Mesendoderm (in vitro differentiated cells): ENCODE measurements around the gene ABCA8.

ENCODE experiments used
- DNase-seq: peaks from one replicate; pipeline ENCODE4 v3.0.0; 2013
- H2AK5ac ChIP-seq: 2 replicates; pipeline ENCODE4 v1.6.1; 2013; ENCODE audit warnings: low read length, inconsistent platforms
- H2BK120ac ChIP-seq: 2 replicates; pipeline ENCODE4 v1.6.1; 2013; ENCODE audit warnings: low read depth, mild to moderate bottlenecking, low read length, moderate library complexity, mixed read lengths
- H2BK15ac ChIP-seq: replicated peaks from 2 replicates; pipeline ENCODE4 v1.6.1; 2013; ENCODE audit warnings: low read depth, mild to moderate bottlenecking, moderate library complexity
- H2BK5ac ChIP-seq: 2 replicates; pipeline ENCODE4 v1.6.1; 2013; ENCODE audit warnings: low read length, inconsistent platforms
- H3K18ac ChIP-seq: 2 replicates; pipeline ENCODE4 v1.6.1; 2013; ENCODE audit warnings: mild to moderate bottlenecking, low read length, mixed read lengths
- H3K23ac ChIP-seq: one replicate; pipeline ENCODE4 v1.6.1; 2013; ENCODE audit warnings: low read length
- H3K27ac ChIP-seq: 2 replicates; pipeline ENCODE4 v1.5.1; 2013; ENCODE audit warnings: low read depth, mild to moderate bottlenecking, inconsistent platforms, low read length, moderate library complexity
- H3K27me3 ChIP-seq: 2 replicates; pipeline ENCODE4 v1.6.1; 2013; ENCODE audit warnings: low read length, control low read depth, mild to moderate bottlenecking, inconsistent platforms; ENCODE audit not compliant: insufficient read depth, poor library complexity
- H3K36me3 ChIP-seq: 2 replicates; pipeline ENCODE4 v1.6.1; 2013; ENCODE audit warnings: low read length, inconsistent platforms; ENCODE audit not compliant: control insufficient read depth, insufficient read depth
- H3K4ac ChIP-seq: one replicate; pipeline ENCODE4 v1.6.1; 2013; ENCODE audit warnings: low read depth, mild to moderate bottlenecking, low read length, moderate library complexity
- H3K4me1 ChIP-seq: 2 replicates; pipeline ENCODE4 v1.6.1; 2013; ENCODE audit warnings: low read depth, low read length, inconsistent platforms; ENCODE audit not compliant: control insufficient read depth
- H3K4me2 ChIP-seq: 2 replicates; pipeline ENCODE4 v1.6.1; 2013; ENCODE audit warnings: low read length
- H3K4me3 ChIP-seq: 2 replicates; pipeline ENCODE4 v1.5.1; 2013; ENCODE audit warnings: mild to moderate bottlenecking, low read length
- H3K56ac ChIP-seq: one replicate; pipeline ENCODE4 v1.6.1; 2013; ENCODE audit warnings: low read length
- H3K79me1 ChIP-seq: 2 replicates; pipeline ENCODE4 v1.6.1; 2013; ENCODE audit warnings: low read length, inconsistent platforms
- H3K79me2 ChIP-seq: 2 replicates; pipeline ENCODE4 v1.6.1; 2013; ENCODE audit warnings: mild to moderate bottlenecking, low read length; ENCODE audit not compliant: control insufficient read depth, insufficient read depth
- H3K9ac ChIP-seq: 2 replicates; pipeline ENCODE4 v1.6.1; 2013; ENCODE audit warnings: low read length, inconsistent platforms
- H4K5ac ChIP-seq: one replicate; pipeline ENCODE4 v1.6.1; 2013; ENCODE audit warnings: low read length
- H4K8ac ChIP-seq: one replicate; pipeline ENCODE4 v1.6.1; 2013; ENCODE audit warnings: low read depth, mild to moderate bottlenecking, control low read depth, low read length, moderate library complexity
- WGBS: extraction: QIAGEN DNeasy Blood & Tissue Kit; methylation state at CpG from one replicate; pipeline ENCODE4 v1.1.7; 2013; ENCODE audit warnings: low lambda C conversion rate, missing lambda C conversion rate; ENCODE audit not compliant: insufficient coverage; ENCODE audit errors: extremely low coverage; 5-methylcytosine and 5-hydroxymethylcytosine counted together

ABCA8 gene

GRCh38 chr17:68981288-68981687 lies 26.1 kb upstream of the ABCA8 start:
- Histone ChIP-seq H3K9ac (no peak overlapping the region), H3K79me1 (no peaks in the 10 kb centered on the region), H3K27me3 (no peaks in the 10 kb centered on the region), H3K79me2 (no peaks in the 10 kb centered on the region), H3K56ac (no peak overlapping the region), H3K27ac (no peak overlapping the region), H2BK120ac (no peak overlapping the region), H3K36me3 (no peaks in the 10 kb centered on the region), H3K23ac (no peak overlapping the region), H3K4me3 (no peak overlapping the region), H3K4me1 (no peaks in the 10 kb centered on the region), H2BK15ac (no peak overlapping the region), H3K4me2 (no peak overlapping the region), H4K8ac (no peak overlapping the region), H3K18ac (no peak overlapping the region), H2BK5ac (no peak overlapping the region), H3K4ac (no peak overlapping the region), H4K5ac (no peak overlapping the region), H2AK5ac (no peak overlapping the region)
- WGBS = no CpG with 5 or more reads among the region's 2 CpGs
- DNase-seq = no peak

DNA sequence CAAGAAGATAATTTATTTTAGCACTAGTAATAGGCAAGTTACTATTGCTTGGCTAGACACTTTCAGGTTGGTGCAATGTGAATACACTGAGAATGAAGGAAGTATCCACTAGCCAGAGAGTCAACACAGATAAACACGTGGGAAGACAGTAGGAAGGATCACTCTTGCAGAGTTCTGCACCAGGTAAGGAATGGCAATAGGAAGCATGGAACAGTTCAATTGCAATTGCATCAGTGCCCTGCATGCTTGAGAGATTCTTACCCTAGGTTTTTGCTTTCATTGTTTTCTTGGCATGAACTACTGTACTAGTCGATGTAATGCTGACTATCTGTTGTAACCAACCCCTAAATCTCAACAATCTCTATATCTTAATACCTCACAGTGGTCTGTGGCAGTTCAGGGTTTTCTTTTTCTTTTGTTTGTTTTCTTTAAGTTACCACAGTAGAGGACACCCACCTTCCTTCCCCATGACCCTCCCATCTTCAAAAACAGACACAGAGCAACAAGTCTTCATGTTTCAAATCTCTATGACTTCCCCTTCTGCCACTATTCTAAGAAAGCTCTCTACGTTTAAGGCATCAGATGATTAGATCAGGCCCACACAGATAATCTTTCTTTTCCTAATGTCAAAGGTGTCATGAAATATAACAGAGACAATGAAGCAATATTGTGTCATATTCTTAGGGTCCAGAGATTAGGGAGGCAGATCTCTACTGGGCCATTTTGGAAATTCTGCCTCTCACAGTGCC lies 18.1 kb upstream of the ABCA8 start:
- H3K4me3 ChIP-seq = no peak overlapping the region
- no peak overlapping the region for H2AK5ac ChIP-seq
- DNase-seq = no peak
- H3K79me1 ChIP-seq = no peaks in the 10 kb centered on the region
- H3K23ac ChIP-seq = no peak overlapping the region
- no CpG with 5 or more reads among the region's 3 CpGs for WGBS
- no peaks in the 10 kb centered on the region for H3K27me3 ChIP-seq
- H2BK15ac ChIP-seq = no peak overlapping the region
- H4K8ac ChIP-seq = no peak overlapping the region
- H4K5ac ChIP-seq = no peak overlapping the region
- H3K9ac ChIP-seq = no peak overlapping the region
- no peak overlapping the region for H3K18ac ChIP-seq
- no peak overlapping the region for H2BK120ac ChIP-seq
- H3K56ac ChIP-seq = no peak overlapping the region
- H3K27ac ChIP-seq = no peak overlapping the region
- H3K4ac ChIP-seq = no peak overlapping the region
- no peaks in the 10 kb centered on the region for H3K36me3 ChIP-seq
- no peaks in the 10 kb centered on the region for H3K79me2 ChIP-seq
- no peaks in the 10 kb centered on the region for H3K4me1 ChIP-seq
- no peak overlapping the region for H3K4me2 ChIP-seq
- no peak overlapping the region for H2BK5ac ChIP-seq

- Histone ChIP-seq H3K18ac (no peak overlapping the region), H4K5ac (no peak overlapping the region), H3K4me1 (no peaks in the 10 kb centered on the region), H2BK15ac (no peak overlapping the region), H3K56ac (no peak overlapping the region), H3K27ac (no peak overlapping the region), H3K79me2 (no peaks in the 10 kb centered on the region), H3K9ac (no peak overlapping the region), H3K4me3 (no peak overlapping the region), H3K23ac (no peak overlapping the region), H2AK5ac (no peak overlapping the region), H2BK5ac (no peak overlapping the region), H3K4ac (no peak overlapping the region), H3K4me2 (no peak overlapping the region), H3K36me3 (no peaks in the 10 kb centered on the region), H2BK120ac (no peak overlapping the region), H3K79me1 (no peaks in the 10 kb centered on the region), H3K27me3 (no peaks in the 10 kb centered on the region), H4K8ac (no peak overlapping the region)
- DNase-seq = peak; percentile 32
- no CpG with 5 or more reads among the region's 4 CpGs for WGBS
Observed at GRCh38 chr17:68972119-68972704, 17.0 kb upstream of the ABCA8 start.

- no peak overlapping the region for H2BK15ac ChIP-seq
- H3K36me3 ChIP-seq = no peaks in the 10 kb centered on the region
- no peak overlapping the region for H2BK120ac ChIP-seq
- H3K56ac ChIP-seq = no peak overlapping the region
- no peak overlapping the region for H3K4me2 ChIP-seq
- H3K18ac ChIP-seq = no peak overlapping the region
- H4K8ac ChIP-seq = no peak overlapping the region
- H3K4me3 ChIP-seq = no peak overlapping the region
- H3K23ac ChIP-seq = no peak overlapping the region
- H3K9ac ChIP-seq = no peak overlapping the region
- no peak overlapping the region for H3K27ac ChIP-seq
- H2AK5ac ChIP-seq = no peak overlapping the region
- H3K79me2 ChIP-seq = no peaks in the 10 kb centered on the region
- no peak for DNase-seq
- H3K79me1 ChIP-seq = no peaks in the 10 kb centered on the region
- no CpG with 5 or more reads among the region's 5 CpGs for WGBS
- no peaks in the 10 kb centered on the region for H3K4me1 ChIP-seq
- H4K5ac ChIP-seq = no peak overlapping the region
- no peak overlapping the region for H3K4ac ChIP-seq
- no peak overlapping the region for H2BK5ac ChIP-seq
- no peaks in the 10 kb centered on the region for H3K27me3 ChIP-seq
Observed at GRCh38 chr17:68969101-68969500, 13.9 kb upstream of the ABCA8 start.

DNA sequence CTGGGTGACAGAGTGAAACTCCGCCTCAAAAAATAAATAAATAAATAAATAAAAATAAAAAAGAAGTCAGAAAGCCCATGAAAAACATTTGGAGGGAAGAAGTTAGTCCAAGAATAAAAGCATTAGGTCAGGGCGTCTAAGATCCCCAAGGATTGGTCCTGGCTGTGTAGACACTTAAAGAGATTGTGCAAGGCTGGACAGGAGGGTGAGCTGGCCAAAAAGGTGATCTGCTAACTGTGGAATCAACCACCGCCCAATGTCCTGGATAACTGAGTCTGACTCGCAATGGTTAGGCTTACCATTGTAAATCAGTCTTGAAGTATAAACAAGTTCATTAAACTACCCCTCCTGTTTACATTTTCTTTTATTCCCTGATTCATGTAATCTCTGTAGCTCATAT lies 8.8 kb upstream of the ABCA8 start:
- Histone ChIP-seq H2AK5ac (no peak overlapping the region), H3K36me3 (no peaks in the 10 kb centered on the region), H3K23ac (no peak overlapping the region), H3K79me2 (no peaks in the 10 kb centered on the region), H3K4me2 (no peak overlapping the region), H3K9ac (no peak overlapping the region), H3K56ac (no peak overlapping the region), H3K4me3 (no peak overlapping the region), H3K79me1 (no peaks in the 10 kb centered on the region), H2BK15ac (no peak overlapping the region), H4K5ac (no peak overlapping the region), H2BK5ac (no peak overlapping the region), H3K18ac (no peak overlapping the region), H2BK120ac (no peak overlapping the region), H3K27me3 (no peaks in the 10 kb centered on the region), H3K27ac (no peak overlapping the region), H3K4me1 (no peaks in the 10 kb centered on the region), H4K8ac (no peak overlapping the region), H3K4ac (no peak overlapping the region)
- no CpG with 5 or more reads among the region's 4 CpGs for WGBS
- no peak for DNase-seq
